LNCAP (cell line): ENCODE results near the gene HOXB7.

Source experiments
- TF ChIP-seq, protein P1 (sequence below): fragments of 450-650 bp; IDR thresholded peaks from 2 replicates; pipeline ENCODE4 v1.5.1; 2017; ENCODE audit warnings: mild to moderate bottlenecking

The HOXB7 gene

DNA sequence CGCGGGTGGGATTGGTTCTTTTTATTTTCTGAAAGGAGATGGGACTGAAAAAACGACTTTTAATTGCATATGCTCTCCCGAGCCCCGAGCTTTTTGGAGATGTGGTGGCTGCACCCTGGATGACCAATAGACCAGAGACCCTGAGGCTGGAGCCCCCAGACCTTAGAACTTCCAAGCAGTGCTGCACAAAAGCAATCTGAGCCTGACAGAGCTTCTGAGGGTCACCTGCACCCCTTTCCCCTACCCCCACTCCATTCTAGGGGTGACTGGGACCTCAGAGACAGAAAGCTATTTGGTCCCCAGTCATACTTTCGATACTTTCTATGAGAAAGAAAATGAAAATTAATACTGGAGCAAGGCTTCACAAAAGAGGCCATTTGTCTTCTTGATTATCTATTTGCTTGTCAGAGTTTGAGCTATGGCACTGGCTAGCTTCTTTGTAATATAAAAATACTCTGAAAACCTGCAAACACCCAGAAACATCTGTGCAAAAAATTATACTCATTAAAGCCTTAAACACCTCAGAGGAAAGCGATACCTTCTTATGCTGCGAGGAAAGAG is 36.2 kb downstream of the HOXB7 start:
- TF ChIP-seq, protein P1, sequence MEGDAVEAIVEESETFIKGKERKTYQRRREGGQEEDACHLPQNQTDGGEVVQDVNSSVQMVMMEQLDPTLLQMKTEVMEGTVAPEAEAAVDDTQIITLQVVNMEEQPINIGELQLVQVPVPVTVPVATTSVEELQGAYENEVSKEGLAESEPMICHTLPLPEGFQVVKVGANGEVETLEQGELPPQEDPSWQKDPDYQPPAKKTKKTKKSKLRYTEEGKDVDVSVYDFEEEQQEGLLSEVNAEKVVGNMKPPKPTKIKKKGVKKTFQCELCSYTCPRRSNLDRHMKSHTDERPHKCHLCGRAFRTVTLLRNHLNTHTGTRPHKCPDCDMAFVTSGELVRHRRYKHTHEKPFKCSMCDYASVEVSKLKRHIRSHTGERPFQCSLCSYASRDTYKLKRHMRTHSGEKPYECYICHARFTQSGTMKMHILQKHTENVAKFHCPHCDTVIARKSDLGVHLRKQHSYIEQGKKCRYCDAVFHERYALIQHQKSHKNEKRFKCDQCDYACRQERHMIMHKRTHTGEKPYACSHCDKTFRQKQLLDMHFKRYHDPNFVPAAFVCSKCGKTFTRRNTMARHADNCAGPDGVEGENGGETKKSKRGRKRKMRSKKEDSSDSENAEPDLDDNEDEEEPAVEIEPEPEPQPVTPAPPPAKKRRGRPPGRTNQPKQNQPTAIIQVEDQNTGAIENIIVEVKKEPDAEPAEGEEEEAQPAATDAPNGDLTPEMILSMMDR = no peak

DNA sequence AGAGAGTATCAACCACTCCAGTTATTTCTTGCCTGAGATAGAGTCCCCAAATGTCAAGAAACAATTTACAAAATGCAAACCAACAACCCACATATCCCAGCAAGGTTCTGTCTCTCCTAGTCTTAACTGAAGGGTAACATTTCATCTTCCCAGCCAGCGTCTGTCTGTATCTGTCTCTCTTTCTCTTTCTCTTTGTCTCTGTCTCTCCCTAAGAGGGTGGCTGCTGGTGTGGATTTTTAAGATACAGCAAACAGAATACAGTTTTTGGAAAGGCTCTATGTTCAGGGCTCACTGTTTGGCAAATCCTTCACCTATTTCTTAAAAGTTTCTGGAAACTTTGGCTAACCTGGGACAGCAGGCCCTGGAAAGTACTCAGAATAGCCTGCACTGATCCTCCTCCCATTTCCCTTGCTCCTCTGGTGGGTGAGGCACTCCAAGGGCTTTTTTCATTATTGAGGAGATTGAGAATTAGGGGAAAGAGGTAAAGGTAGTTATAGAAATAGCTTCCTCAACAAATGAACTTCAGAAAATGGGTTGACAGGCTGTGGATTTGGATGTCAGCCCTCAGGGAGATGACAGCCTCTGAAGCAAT is 38.9 kb downstream of the HOXB7 start:
- TF ChIP-seq, protein P1 = no peak

DNA sequence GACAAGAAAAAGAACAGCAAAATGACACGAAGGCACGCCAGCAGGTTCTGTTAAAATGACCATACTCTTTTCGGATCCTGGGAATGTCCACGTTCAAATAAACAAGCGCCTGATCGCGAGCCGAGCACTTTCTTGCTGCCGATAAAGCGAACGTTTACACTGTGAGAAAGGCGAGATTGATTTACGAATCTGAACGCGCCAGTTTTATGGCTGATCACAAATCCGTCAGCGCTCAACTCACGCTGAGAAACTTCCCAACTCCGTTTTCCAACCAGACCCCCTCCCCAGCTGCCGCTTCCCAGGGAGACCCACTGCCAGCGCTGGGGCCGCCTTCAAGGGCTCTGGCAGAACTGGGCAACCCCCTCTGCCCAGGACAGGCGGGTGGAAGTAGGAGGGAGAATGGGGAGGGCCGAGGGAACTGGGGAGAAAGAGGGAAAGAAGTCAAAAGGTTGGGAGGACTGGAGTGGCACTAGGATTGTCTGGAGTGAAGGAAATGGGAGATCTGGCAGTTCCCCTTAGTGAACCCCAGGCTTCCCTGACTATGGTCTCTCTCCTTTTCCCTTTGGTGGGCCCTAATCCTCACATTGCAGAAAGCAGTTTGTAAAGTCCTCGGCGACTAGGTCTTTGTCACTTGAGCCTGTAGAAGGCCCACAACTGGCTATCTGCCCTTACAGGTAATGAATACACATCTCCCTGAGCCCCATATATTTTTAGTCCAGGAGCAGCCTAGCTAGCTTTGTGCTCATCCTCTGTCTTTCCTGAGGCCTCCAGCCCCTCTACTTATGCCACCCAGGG is 39.6 kb downstream of the HOXB7 start:
- TF ChIP-seq, protein P1 = no peak

DNA sequence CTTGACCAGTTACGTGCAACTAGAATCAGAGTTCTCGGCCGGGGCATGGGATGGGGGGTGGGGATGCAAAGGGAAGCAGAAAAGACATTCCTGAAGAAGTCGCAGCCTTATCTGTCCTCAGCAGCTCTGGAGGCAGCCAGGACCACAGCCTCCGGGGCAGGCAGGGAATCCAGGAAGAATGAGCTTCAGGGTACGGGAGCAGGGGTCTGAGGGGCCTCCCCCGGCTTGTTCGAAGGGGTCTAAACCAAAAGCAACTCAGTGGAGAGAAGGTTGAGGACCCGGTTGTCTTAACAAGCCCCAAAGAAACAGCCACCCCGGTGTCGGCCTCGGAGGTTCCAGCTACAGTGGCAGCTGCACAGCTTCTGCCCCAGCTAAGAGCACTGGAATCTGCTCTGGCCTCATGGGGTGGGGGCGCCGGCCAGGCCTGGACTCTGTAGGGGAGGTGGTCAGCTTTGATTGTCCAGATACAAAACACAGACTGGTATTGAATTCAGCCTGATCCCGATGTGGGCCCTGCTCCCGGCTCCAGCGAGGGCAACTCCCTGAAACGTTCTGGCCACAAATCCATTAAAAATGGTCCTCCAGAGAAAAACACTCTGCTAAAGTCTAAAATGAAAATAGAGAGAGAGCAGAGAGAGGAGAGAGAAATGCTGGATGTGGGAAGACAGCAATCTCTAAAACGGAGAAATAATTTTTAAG is 40.3 kb downstream of the HOXB7 start:
- TF ChIP-seq, protein P1 = no peak

DNA sequence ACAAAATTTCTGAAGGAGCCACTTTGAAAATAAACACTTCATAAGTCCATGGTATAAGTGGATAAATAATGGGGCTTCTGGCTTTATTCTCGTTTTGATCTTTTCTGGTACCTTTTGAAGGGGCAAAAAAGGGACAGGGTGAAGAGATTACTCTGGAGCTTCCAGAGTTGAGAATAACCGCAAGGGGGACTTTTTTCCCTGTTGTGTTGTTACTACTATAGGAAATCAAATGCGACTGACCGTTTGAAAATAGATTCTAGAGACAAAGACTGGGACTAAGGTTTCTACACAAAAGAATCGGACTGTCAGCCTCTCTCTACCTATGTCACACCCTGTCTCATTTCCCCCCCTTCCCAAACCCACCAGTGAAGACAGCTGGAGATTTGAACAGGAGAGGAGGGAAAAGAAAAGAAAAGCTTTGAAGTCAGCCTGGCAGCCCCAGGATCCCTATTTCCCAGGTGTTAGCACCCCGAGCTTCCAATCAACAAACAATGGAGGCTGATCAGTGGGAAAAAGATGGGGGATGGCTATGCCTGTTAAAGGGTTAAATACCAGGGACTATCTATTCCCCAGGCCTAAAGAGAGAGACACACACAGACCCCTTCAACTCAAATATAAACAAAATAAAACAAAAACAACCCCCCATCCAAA is 41.0 kb downstream of the HOXB7 start:
- TF ChIP-seq, protein P1 = no peak

DNA sequence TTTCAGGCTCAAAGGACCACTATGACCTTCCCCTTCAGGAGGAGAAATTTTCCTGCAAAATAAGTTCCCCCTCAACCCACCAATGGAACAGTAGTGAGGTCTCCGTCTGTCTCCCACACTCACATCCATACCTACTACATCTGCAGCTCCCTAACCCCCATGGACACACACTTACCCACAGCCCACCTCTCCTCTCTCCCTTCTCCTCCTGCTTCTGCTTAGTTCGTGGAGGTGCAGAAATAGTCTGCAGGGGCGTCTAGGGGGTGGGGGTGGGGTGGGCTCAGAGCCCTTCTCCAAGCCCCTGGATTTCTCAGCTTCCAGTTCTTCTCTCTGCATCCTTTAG is 41.6 kb downstream of the HOXB7 start:
- TF ChIP-seq, protein P1 = no peak

DNA sequence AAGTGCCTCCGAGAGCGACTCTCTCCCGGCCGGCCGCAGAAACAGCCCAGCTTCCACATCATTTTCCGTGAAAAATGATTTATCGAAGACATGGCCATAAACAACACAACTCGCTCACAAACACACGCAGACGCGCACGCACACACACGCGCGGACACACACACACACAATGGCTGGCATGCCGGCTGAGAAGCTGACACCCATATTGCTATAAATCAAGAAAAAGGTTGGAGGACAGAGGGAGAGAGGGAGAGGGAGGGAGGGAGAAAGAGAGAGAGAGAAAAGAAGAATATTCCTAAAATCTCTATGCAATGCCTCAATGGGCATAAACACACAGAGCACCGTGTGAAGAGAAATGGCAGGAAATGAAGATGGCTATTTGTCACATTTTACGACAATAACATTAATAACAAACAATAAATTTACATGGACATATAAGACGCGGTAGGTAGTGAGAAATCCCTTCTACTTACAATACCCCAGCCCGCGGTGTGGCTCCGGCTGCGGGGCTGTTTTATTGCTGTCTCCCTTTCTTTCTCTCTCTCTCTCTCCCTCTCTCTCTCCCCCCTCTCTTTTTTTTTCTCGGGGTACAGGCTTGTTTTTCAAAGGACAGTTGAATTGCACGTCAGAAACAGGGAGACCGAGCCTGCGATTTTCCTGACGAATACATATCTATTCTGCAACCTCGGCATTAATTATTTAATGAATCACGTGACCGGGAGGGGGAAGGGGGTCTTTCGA is 42.1 kb downstream of the HOXB7 start:
- TF ChIP-seq, protein P1 = no peak
